HEK293T (cell line): Measurements from ENCODE around the gene FAM240A.

Source experiments
- CTCF ChIA-PET: fragments of 350-600 bp; formaldehyde crosslinking; extraction: SDS; loops from one replicate; lab custom pipeline; 2021; ENCODE audit warnings: antibody characterized with exemption, inconsistent platforms; lab: Yijun Ruan, JAX
- POLR2A ChIA-PET: fragments of 350-600 bp; formaldehyde crosslinking; extraction: SDS; loops from one replicate; lab custom pipeline; 2020; ENCODE audit warnings: antibody characterized with exemption, inconsistent platforms; lab: Yijun Ruan, JAX
- DNase-seq: peaks from one replicate; pipeline ENCODE4 v3.0.0; 2012; ENCODE audit warnings: mixed read lengths; ENCODE audit errors: extremely low spot score
- ARNT ChIP-seq: fragments of 450-650 bp; IDR thresholded peaks from 2 replicates; pipeline ENCODE4 v1.6.1; 2017; ENCODE audit warnings: mild to moderate bottlenecking
- BHLHE40 ChIP-seq: fragments of 450-650 bp; IDR thresholded peaks from 2 replicates; pipeline ENCODE4 v1.6.1; 2016; ENCODE audit warnings: mild to moderate bottlenecking, moderate library complexity, borderline replicate concordance
- CTBP1 ChIP-seq: fragments of 450-650 bp; IDR thresholded peaks from 2 replicates; pipeline ENCODE4 v1.6.1; 2016; ENCODE audit warnings: borderline replicate concordance
- ELF4 ChIP-seq: fragments of 450-650 bp; IDR thresholded peaks from 2 replicates; pipeline ENCODE4 v1.6.1; 2017; ENCODE audit warnings: antibody characterized with exemption
- FOXA1 ChIP-seq: fragments of 450-650 bp; IDR thresholded peaks from 2 replicates; pipeline ENCODE4 v1.6.1; 2016; ENCODE audit warnings: mild to moderate bottlenecking
- FOXK2 ChIP-seq: fragments of 450-650 bp; IDR thresholded peaks from 2 replicates; pipeline ENCODE4 v1.6.1; 2016; ENCODE audit warnings: mild to moderate bottlenecking
- FOXM1 ChIP-seq: fragments of 450-650 bp; IDR thresholded peaks from 2 replicates; pipeline ENCODE4 v1.6.1; 2017; ENCODE audit warnings: mild to moderate bottlenecking, borderline replicate concordance
- HDGF ChIP-seq: fragments of 450-650 bp; IDR thresholded peaks from 2 replicates; pipeline ENCODE4 v1.6.1; 2017; ENCODE audit warnings: antibody characterized with exemption, borderline replicate concordance
- L3MBTL2 ChIP-seq: fragments of 450-650 bp; conservative IDR thresholded peaks from 2 replicates; pipeline ENCODE4 v1.6.1; 2016; ENCODE audit warnings: mild to moderate bottlenecking
- LEF1 ChIP-seq: fragments of 450-650 bp; IDR thresholded peaks from 2 replicates; pipeline ENCODE4 v1.6.1; 2017; ENCODE audit warnings: mild to moderate bottlenecking, borderline replicate concordance
- NFRKB ChIP-seq: fragments of 450-650 bp; IDR thresholded peaks from 2 replicates; pipeline ENCODE4 v1.6.1; 2016; ENCODE audit warnings: mild to moderate bottlenecking, moderate library complexity
- SP1 ChIP-seq: fragments of 450-650 bp; IDR thresholded peaks from 2 replicates; pipeline ENCODE4 v1.6.1; 2017
- SUZ12 ChIP-seq: fragments of 450-650 bp; IDR thresholded peaks from 2 replicates; pipeline ENCODE4 v1.6.1; 2016; ENCODE audit warnings: mild to moderate bottlenecking
- TARDBP ChIP-seq: fragments of 450-650 bp; IDR thresholded peaks from 2 replicates; pipeline ENCODE4 v1.6.1; 2016
- ZNF384 ChIP-seq: fragments of 450-650 bp; IDR thresholded peaks from 2 replicates; pipeline ENCODE4 v1.6.1; 2016
- TF ChIP-seq, protein P1 (sequence below): fragments of 450-650 bp; IDR thresholded peaks from 2 replicates; pipeline ENCODE4 v1.6.1; 2016

The FAM240A gene

DNA sequence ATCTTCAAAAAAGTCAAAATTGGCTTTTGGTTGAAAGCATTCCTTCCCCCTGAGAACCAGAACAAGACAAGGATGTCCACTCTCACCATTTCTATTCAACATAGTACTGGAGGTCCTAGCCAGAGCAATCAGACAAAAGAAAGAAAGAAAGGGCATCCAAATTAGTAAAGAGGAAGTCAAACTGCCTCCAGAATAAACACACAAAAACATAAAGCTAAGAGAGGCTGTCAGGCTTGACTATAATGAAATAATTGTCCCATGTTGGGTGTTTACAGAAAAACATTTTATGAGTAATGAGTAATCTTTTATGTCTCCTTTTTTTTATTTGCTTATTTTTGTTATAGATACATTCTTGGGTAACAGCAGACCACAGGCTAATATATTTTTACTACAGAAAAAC lies 18.3 kb upstream of the FAM240A start:
- no peak for DNase-seq
- CTCF ChIA-PET = no interaction called here
- POLR2A ChIA-PET = no interaction called here
- TF ChIP-seq LEF1 (no peak), NFRKB (no peak), ARNT (no peak)

DNA sequence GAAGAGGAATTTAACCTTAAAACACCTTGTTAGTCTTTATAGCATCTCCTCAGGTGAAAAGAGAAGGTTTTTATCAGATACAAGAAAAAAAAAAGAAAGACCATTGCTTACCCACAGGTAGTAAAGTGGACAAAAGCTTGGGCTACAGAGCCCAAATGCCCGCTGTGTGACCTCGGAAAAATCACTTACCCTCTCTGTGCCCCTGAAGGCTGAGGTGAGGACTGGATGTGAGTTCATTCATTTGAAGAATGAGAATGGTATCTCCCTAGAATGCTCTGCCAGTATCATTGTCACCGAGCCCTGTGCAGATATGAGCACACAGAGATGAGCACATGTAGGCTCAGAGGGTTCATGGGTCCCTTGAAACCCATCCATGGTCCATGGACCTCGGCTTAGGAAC lies 17.6 kb upstream of the FAM240A start:
- ChIA-PET CTCF (no interaction called here), POLR2A (no interaction called here)
- DNase-seq = no peak
- TF ChIP-seq SUZ12 = no peak

DNA sequence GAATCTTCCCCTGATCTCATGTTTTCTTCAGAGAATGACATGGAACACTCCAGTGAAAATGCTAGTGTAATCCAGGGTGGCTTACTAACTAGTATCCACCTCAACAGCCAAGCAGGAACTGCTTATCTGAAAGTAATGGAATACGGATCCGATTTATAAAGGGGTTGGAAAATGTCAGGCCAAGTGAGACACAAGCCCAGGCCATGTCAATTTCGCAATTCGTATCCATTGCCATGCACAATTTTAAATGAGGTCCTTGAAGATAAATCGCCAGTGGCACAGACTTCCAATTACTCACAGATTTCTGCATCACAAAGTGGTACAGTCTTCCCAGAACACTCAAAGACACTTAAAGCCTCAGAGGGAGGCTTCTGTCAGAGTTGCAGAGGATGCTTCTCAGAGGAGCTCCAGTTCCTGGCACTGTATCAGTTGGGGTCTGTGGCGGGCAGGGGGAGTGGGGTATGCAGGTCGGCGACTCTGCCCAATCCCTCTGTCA lies 16.5 kb upstream of the FAM240A start:
- no peak for TF ChIP-seq HDGF
- TF ChIP-seq SUZ12 = no peak
- TF ChIP-seq TARDBP = no peak
- no peak for TF ChIP-seq BHLHE40
- no peak for TF ChIP-seq FOXM1
- no peak for TF ChIP-seq L3MBTL2
- no peak for TF ChIP-seq FOXK2
- TF ChIP-seq SP1 = no peak
- no peak for TF ChIP-seq ELF4
- no peak for TF ChIP-seq NFRKB
- TF ChIP-seq LEF1 = no peak
- TF ChIP-seq ZNF384 = no peak
- TF ChIP-seq ARNT = no peak
- no peak for DNase-seq
- POLR2A ChIA-PET = no interaction called here
- CTCF ChIA-PET = no interaction called here

DNA sequence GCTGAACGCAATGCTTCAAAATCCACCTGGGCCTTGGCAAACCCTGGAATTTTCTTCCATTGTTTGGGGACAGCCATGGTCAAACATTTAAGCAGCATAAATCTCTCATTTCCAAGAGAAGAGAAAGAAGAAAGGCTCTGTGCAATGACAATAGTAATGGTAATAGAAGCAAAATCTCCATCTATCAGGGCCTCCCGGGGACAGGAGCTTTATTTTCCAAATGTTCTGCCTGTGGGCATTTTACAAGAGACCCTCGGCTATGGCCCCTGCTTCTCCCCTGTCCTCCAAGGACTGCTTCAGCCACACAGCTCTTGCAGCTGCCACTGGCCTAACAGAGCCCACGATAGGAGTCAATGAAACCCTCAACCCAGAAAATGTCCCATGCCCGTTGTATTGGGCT lies 12.7 kb upstream of the FAM240A start:
- no peak for DNase-seq
- CTCF ChIA-PET = interaction anchor here (0.8 kb wide), 1 partner anchor 65 kb away, joined by 3 read pairs; no protein-coding TSS in a partner anchor
- POLR2A ChIA-PET = no interaction called here
- TF ChIP-seq LEF1 (no peak), L3MBTL2 (no peak), BHLHE40 (no peak), SUZ12 (no peak), SP1 (no peak), FOXM1 (no peak), ELF4 (no peak), FOXA1 (no peak)
- TF ChIP-seq, protein P1, sequence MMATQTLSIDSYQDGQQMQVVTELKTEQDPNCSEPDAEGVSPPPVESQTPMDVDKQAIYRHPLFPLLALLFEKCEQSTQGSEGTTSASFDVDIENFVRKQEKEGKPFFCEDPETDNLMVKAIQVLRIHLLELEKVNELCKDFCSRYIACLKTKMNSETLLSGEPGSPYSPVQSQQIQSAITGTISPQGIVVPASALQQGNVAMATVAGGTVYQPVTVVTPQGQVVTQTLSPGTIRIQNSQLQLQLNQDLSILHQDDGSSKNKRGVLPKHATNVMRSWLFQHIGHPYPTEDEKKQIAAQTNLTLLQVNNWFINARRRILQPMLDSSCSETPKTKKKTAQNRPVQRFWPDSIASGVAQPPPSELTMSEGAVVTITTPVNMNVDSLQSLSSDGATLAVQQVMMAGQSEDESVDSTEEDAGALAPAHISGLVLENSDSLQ = no peak

DNA sequence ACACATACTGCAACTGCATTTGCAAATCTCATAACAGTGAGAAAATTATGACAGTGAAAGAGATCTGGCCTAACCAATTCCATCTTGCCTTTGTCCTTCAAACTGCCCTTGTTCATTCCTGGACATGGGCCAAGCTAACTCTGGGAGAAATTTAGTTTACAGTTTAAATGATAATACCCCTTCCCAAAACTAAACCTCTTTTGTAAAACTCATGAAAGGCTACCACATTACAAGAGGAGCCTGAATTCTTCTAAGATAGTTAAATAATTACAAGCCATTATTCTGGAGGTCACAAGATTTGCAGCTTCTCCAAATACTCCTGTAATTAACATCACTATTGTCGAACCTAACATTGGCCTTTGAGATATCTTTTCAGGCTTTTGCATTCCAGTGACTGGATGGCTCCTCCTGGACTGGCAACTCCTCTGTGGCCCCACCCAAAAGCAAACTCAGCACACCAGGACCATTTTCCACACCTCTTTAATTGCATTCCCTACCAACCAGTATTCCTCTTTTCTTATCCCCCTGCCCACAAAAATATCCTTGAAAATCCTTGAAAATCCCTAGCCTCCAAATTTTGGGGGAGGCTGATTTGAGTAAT lies 8.8 kb upstream of the FAM240A start:
- ChIA-PET CTCF (no interaction called here), POLR2A (no interaction called here)
- no peak for DNase-seq
- TF ChIP-seq ELF4 = no peak
- no peak for TF ChIP-seq L3MBTL2
- no peak for TF ChIP-seq ARNT
- TF ChIP-seq FOXM1 = no peak
- no peak for TF ChIP-seq SP1
- TF ChIP-seq HDGF = no peak
- TF ChIP-seq ZNF384 = no peak
- no peak for TF ChIP-seq CTBP1
- TF ChIP-seq SUZ12 = no peak
- TF ChIP-seq NFRKB = no peak
- no peak for TF ChIP-seq FOXA1
- TF ChIP-seq FOXK2 = no peak
- TF ChIP-seq BHLHE40 = no peak
- no peak for TF ChIP-seq TARDBP
- TF ChIP-seq LEF1 = no peak
- TF ChIP-seq, protein P1 = no peak

DNA sequence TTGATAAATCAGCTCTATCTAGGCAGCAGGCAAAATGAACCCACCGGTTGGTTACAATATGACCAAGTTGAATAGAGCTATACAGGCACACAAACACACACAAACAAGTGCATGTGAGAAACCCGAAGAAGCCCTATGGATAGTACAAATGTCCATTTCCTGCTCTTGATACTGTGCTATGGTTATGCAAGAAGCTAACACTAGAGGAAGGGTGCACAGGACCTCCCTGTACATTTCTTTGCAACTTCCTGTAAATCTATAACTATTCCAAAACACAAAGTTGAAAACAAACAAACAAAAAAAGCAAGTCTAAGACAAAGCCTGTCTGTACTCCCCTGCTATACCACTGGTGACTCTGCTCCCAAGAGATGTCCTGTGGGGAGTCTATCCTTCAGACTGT lies 8.2 kb upstream of the FAM240A start:
- POLR2A ChIA-PET = no interaction called here
- no peak for TF ChIP-seq SP1
- no peak for TF ChIP-seq NFRKB
- TF ChIP-seq CTBP1 = no peak
- no peak for TF ChIP-seq ARNT
- TF ChIP-seq ELF4 = no peak
- no peak for TF ChIP-seq BHLHE40
- TF ChIP-seq, protein P1 = no peak
- no peak for TF ChIP-seq TARDBP
- CTCF ChIA-PET = no interaction called here
- no peak for DNase-seq

DNA sequence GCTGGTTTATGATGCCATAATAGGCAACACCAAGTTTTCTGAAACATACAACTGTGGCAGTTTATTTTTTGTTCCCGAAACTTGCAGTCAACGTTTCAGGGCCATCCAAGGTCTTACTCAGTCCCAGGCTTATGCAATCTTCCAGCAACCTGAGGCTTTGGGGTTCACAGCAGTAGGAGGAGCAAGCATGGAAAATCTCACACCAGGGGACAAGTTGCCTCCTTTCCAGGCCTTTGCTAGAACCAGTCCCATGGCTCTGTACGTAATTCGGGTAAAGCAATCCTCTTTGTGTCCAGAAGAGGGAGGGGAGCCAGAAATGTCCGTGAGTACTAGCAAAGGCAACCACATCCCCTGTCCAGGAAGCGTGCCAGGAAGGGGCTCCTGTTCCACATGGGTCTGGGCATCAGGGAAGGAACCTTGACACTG lies 4.7 kb upstream of the FAM240A start:
- POLR2A ChIA-PET = no interaction called here
- TF ChIP-seq LEF1 = no peak
- no peak for TF ChIP-seq ZNF384
- no peak for TF ChIP-seq TARDBP
- TF ChIP-seq NFRKB = no peak
- no peak for TF ChIP-seq FOXK2
- TF ChIP-seq FOXA1 = no peak
- no peak for TF ChIP-seq ELF4
- no peak for TF ChIP-seq SP1
- no peak for TF ChIP-seq HDGF
- no peak for TF ChIP-seq FOXM1
- TF ChIP-seq SUZ12 = no peak
- CTCF ChIA-PET = no interaction called here
- DNase-seq = peak; percentile 34
